NCI-H2196 (cell line): ENCODE results near the gene CACNA1E.
"Not testable (repeated sequence)": the region's sequence is repeated elsewhere in the genome, so short reads cannot be mapped to it uniquely, and the experiment has no call there.

Experiments used
- DNase-seq: peaks from one replicate; lab custom pipeline; 2025; ENCODE audit not compliant: unreplicated experiment; lab: John Stamatoyannopoulos, UW

The CACNA1E gene

GRCh38 chr1:181798191-181798926 is 315.0 kb downstream of the CACNA1E start:
- DNase-seq = no peak

GRCh38 chr1:181801617-181802016 is 318.3 kb downstream of the CACNA1E start:
- DNase-seq = no peak

- no peak for DNase-seq
Measured at GRCh38 chr1:181802466-181802865, 319.1 kb downstream of the CACNA1E start.

- no peak for DNase-seq
Measured at GRCh38 chr1:181803421-181803820, 320.1 kb downstream of the CACNA1E start.

- no peak for DNase-seq
Measured at GRCh38 chr1:181804989-181805388, 321.7 kb downstream of the CACNA1E start.

- no peak for DNase-seq
Measured at GRCh38 chr1:181806746-181807145, 323.4 kb downstream of the CACNA1E start.

GRCh38 chr1:181807251-181807650 is 323.9 kb downstream of the CACNA1E start:
- no peak for DNase-seq

GRCh38 chr1:181809991-181810545 is 326.8 kb downstream of the CACNA1E start:
- DNase-seq = no peak

GRCh38 chr1:181812208-181812607 is 328.9 kb downstream of the CACNA1E start:
- DNase-seq = no peak

- DNase-seq = no peak
Measured at GRCh38 chr1:181813266-181813665, 329.9 kb downstream of the CACNA1E start.

- no peak for DNase-seq
Measured at GRCh38 chr1:181816608-181817007, 333.3 kb downstream of the CACNA1E start.

- DNase-seq = no peak
Measured at GRCh38 chr1:181817091-181817490, 333.8 kb downstream of the CACNA1E start.

GRCh38 chr1:181818459-181818858 is 335.1 kb downstream of the CACNA1E start:
- no peak for DNase-seq

- no peak for DNase-seq
Measured at GRCh38 chr1:181818943-181819342, 335.6 kb downstream of the CACNA1E start.

GRCh38 chr1:181821701-181822100 is 338.4 kb downstream of the CACNA1E start:
- no peak for DNase-seq

GRCh38 chr1:181832173-181832880 is 349.0 kb downstream of the CACNA1E start:
- not testable (repeated sequence) for DNase-seq

GRCh38 chr1:181846001-181846645 is 362.8 kb downstream of the CACNA1E start:
- no peak for DNase-seq

GRCh38 chr1:181846681-181847080 is 363.4 kb downstream of the CACNA1E start:
- DNase-seq = no peak

- DNase-seq = no peak
Measured at GRCh38 chr1:181849071-181849470, 365.8 kb downstream of the CACNA1E start.

- not testable (repeated sequence) for DNase-seq
Measured at GRCh38 chr1:181854212-181854611, 370.9 kb downstream of the CACNA1E start.

- DNase-seq = no peak
Measured at GRCh38 chr1:181855380-181855779, 372.1 kb downstream of the CACNA1E start.
